ENCODE data around the gene ARRB1.

GRCh38 chr11:75223954-75224643 is 127.4 kb downstream of the ARRB1 start:
- no peak for TF ChIP-seq GATA2 (IDR thresholded peaks at IDR 0.05; ENCODE audit: low read depth, low read length)
- no peak for TF ChIP-seq GATA3 (IDR thresholded peaks at IDR 0.05; ENCODE audit: low read depth, low read length)

All from SH-SY5Y (cell line).